ENCODE data around the gene GLG1.

GLG1 gene

DNA sequence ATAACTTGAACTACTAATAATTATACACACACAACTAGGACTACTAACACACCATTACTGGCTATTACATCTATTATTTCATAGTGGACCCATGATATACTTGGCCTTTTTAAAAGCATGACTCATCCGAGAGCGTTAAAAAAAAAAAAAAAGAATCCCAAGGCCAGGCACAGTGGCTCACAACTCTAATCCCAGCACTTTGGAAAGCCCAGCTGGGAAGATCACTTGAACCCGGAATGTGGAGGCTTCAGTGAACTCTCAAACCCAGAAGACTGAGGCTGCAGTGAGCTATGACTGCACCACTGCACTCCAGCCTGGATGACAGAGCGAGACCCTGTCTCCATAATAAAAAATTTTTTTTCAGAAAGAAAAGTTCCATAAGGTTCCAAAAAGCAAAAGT, 3.1 kb downstream of the GLG1 start:
- Histone ChIP-seq H3K4me3 (peak overlapping the region; percentile 92; the same call in 1 of the 2 replicates), H3K27me3 (ENCODE audit: low read depth) (no peaks in the 10 kb centered on the region), H3K9me3 (no peaks in the 10 kb centered on the region), H3K36me3 (replicated peaks) (0 out of 2 replicates have a peak, but pooled peaks cover 3% of the 10 kb centered on the region), H3K4me1 (peaks cover 22% of the 10 kb centered on the region)
- DNase-seq (ENCODE audit: low spot score in 2 of 2) = no peak
- in situ Hi-C loops (cut with MboI; ENCODE audit: low sequenced_read_pairs) = no loop called here

DNA sequence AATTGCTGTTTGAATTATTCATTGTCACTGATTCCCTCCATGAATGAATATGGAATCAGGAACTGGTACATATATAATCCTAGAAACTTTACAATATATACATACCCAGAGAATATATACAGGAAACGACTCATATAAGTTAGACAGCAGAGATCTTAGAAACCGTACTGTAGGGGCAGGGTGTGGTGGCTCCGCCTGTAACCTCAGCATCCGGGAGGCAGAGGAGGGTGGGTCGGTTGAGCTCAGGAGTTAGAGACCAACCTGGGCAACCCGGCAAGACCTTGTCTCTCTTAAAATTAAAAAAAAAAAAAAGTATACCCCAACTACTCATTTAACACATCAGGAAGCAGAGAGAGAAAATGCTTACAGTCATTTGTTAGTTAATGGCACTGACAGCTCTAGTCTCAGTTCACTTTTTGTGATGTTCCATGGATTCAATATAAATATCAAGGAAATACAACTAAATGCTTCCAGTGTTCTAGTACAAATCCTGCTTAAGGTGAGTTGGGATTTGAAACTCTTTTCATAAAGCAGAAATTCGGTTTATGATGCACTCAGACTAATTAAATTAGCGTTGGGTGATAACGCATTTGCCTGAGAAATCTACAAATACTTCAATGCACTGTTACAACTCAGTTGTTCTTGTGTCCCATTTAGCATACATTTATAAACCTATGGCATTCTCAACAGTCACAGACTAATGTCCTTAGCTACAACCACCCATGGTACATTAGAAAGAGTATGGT, 5.6 kb downstream of the GLG1 start:
- Histone ChIP-seq H3K9me3 (no peaks in the 10 kb centered on the region), H3K27me3 (ENCODE audit: low read depth) (no peaks in the 10 kb centered on the region), H3K36me3 (replicated peaks) (peaks cover 6% of the 10 kb centered on the region; the same call in 1 of the 2 replicates), H3K4me1 (peaks cover 15% of the 10 kb centered on the region), H3K4me3 (no peak overlapping the region)
- DNase-seq (ENCODE audit: low spot score in 2 of 2) = no peak
- in situ Hi-C loops (cut with MboI; ENCODE audit: low sequenced_read_pairs) = no loop called here

DNA sequence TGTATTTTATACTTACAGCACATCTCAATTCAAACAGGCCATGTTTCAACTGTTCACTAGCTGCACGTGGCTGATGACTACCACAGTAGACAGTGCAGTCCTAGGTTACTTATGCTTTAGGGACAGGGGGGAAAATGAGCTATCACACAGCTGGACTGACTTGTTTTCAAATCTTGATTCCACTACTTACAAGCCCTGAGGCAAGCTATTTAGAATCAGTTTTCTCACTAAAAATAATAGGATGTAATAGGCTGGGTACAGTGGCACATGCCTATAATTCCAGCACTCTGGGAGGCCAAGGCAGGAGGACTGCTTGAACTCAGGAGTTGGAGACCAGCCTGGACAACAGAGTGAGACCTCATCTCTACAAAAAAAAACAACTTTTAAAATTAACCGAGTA, 10.3 kb downstream of the GLG1 start:
- Histone ChIP-seq H3K9me3 (no peaks in the 10 kb centered on the region), H3K36me3 (replicated peaks) (peaks cover 9% of the 10 kb centered on the region; the same call in 1 of the 2 replicates), H3K4me1 (peaks cover 17% of the 10 kb centered on the region), H3K27me3 (ENCODE audit: low read depth) (no peaks in the 10 kb centered on the region), H3K4me3 (no peak overlapping the region)
- in situ Hi-C loops (cut with MboI; ENCODE audit: low sequenced_read_pairs) = no loop called here
- DNase-seq (ENCODE audit: low spot score in 2 of 2) = no peak

DNA sequence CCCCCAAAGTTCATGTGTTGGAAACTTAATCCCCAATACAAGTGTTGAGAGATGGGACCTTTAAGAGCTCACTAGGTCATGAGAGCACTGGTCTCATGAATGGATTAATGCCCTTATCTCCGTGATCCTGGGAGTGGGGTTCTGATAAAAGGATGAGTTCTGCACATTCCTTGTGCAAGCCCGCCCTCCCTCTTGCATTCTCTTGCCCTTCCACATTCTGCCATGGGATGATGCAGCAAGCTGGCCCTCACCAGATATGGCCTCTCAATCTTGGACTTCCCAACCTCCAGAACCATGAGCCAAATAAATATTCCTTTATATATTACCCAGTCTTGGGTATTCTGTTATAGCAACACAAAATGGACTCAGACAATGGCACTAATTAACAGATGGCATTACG, 14.1 kb downstream of the GLG1 start:
- no peak overlapping the region for H3K4me3 ChIP-seq
- DNase-seq (ENCODE audit: low spot score in 2 of 2) = no peak
- no peaks in the 10 kb centered on the region for H3K27me3 ChIP-seq (ENCODE audit: low read depth)
- peaks cover 15% of the 10 kb centered on the region for H3K4me1 ChIP-seq
- H3K36me3 ChIP-seq (replicated peaks) = peaks cover 9% of the 10 kb centered on the region; the same call in 1 of the 2 replicates
- in situ Hi-C loops (cut with MboI; ENCODE audit: low sequenced_read_pairs) = no loop called here
- no peaks in the 10 kb centered on the region for H3K9me3 ChIP-seq

DNA sequence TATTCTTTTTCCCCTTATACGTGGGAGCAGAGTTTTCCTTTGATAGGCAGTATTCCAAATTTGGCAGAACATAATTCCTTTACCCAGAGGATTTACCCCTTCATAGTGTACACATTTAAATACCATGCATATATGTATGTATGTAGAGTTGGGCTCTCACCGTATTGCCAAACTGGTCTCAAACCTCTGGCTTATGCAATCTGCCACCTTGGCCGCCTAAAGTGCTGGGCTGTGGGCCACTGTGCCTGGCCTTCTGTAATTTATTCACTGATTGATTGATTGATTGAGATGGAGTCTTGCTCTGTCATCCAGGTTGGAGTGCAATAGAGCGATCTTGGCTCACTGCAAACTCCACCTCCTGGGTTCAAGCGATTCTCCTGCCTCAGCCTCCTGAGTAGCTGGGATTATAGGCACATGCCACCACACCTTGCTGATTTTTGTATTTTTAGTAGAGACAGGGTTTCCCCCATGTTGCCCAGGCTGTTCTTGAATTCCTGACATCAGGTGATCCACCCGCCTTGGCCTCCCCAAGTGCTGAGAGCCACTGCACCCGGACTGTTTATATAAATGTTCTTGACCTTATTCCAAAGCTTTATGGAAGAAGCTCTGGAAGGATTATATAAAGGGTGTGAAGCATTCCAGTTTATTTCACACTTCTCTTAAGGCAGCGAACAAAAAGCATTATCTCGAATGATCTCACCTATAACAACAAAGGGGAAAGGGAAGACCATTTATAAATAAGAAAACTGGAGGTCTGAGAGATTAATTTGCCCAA, 14.9 kb downstream of the GLG1 start:
- Histone ChIP-seq H3K27me3 (ENCODE audit: low read depth) (no peaks in the 10 kb centered on the region), H3K4me1 (peaks cover 20% of the 10 kb centered on the region), H3K36me3 (replicated peaks) (peaks cover 7% of the 10 kb centered on the region; the same call in 1 of the 2 replicates), H3K9me3 (no peaks in the 10 kb centered on the region), H3K4me3 (no peak overlapping the region)
- in situ Hi-C loops (cut with MboI; ENCODE audit: low sequenced_read_pairs) = no loop called here
- DNase-seq (ENCODE audit: low spot score in 2 of 2) = no peak

DNA sequence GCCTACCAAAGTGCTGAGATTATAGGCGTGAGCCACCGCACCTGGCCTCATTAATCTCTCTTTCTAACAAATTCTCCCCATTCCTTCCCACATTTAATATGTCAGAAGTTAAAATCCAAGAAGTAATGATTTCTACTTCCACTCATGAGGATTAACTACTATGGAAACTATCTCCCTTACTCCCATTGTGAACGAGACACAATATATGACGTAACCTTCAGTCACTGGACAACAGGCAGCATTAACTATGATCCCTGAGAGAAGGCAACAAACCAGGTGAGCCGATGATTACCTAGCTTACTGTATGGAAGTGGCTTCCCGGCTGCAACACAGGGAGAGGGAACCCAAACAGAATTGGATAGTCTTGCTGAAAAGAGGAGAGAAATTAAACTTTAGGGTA, 20.0 kb downstream of the GLG1 start:
- Histone ChIP-seq H3K27me3 (ENCODE audit: low read depth) (no peaks in the 10 kb centered on the region), H3K9me3 (no peaks in the 10 kb centered on the region), H3K4me3 (no peak overlapping the region), H3K4me1 (peaks cover 18% of the 10 kb centered on the region), H3K36me3 (replicated peaks) (no peaks in the 10 kb centered on the region; the same call in 1 of the 2 replicates)
- DNase-seq (ENCODE audit: low spot score in 2 of 2) = peak in 1 of 2 experiments; percentile 66
- in situ Hi-C loops (cut with MboI; ENCODE audit: low sequenced_read_pairs) = no loop called here

DNA sequence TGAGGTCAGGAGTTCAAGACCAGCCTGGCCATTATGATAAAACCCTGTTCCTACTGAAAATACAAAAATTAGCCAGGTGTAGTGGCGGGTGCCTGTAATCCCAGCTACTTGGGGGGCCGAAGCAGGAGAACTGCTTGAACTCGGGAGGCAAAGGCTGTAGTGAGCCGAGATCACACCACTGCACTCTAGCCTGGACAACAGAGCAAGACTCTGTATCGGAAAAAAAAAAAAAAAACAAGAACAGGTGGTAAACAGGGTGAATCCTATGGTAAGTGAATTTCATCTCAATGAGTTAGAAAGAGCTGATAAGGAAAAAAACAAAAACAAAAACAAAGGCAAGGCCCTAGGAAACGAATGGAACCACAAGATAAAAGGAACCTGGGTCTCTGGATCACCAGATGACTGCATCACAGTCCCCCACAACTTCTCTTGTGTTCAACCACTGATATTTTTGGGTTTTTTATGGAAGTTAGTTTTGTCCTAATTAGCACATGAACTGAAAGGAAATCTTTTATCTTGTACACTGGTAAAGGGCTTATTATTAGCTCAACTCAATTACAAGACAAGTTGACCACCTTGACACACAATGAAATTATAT, 21.0 kb downstream of the GLG1 start:
- no peak for DNase-seq (ENCODE audit: low spot score in 2 of 2)
- H3K27me3 ChIP-seq (ENCODE audit: low read depth) = no peaks in the 10 kb centered on the region
- no peaks in the 10 kb centered on the region; the same call in 1 of the 2 replicates for H3K36me3 ChIP-seq (replicated peaks)
- no peak overlapping the region for H3K4me3 ChIP-seq
- H3K9me3 ChIP-seq = no peaks in the 10 kb centered on the region
- H3K4me1 ChIP-seq = peaks cover 18% of the 10 kb centered on the region
- in situ Hi-C loops (cut with MboI; ENCODE audit: low sequenced_read_pairs) = no loop called here

DNA sequence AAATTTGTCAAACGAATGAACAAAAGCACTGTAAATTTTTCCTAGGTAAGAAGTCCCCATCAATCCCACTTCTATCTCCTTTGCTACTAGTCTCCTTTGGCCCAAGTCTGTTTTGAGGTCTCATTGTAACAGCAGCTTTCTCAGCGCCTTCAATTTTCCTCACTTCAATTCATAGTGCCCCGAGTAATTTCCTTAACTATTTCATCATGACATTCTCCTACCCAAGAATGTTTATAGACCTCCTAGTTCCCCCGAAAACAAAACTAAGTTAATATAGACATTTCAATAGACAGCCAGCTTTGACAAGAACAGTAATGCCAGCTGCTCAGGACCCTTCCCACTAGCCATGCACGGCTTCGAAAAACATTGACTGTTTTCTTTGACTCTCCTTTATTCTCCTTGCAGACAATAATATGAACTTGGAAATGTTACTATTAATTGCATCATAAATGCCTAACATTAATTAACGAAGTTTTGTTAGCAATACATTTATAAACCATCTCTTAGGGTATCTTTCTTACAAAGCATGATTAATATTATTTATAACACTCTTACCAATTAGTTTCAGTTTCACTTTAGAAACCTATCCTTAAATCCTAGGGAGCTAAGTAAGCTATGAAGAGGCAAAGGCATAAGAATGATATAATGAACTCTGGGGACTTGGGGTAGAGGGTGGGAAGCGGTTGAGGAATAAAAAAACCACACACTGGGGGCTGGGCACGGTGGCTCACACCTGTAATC, 22.8 kb downstream of the GLG1 start:
- Histone ChIP-seq H3K4me3 (no peak overlapping the region), H3K9me3 (no peaks in the 10 kb centered on the region), H3K27me3 (ENCODE audit: low read depth) (no peaks in the 10 kb centered on the region), H3K4me1 (peaks cover 18% of the 10 kb centered on the region), H3K36me3 (replicated peaks) (no peaks in the 10 kb centered on the region; the same call in 1 of the 2 replicates)
- no peak for DNase-seq (ENCODE audit: low spot score in 2 of 2)
- in situ Hi-C loops (cut with MboI; ENCODE audit: low sequenced_read_pairs) = no loop called here

DNA sequence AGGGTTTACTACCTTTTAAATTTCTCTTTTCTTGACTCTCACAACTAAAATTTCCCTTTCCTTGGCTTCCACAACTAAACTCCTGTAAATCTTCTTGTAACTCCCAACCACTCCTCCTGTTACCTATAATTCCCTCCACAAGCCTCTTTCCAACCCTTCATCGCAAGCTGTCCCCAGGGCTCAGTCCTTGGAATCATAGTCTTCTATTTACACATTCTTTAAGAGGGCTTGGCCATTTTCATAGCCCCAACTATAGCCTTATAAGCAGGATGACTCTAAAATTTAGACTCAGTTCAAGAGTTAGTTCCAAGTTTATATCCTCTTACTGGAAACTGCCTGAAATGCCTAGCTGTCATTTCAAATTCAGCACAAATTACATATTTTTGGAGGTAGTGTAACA, 23.9 kb downstream of the GLG1 start:
- DNase-seq (ENCODE audit: low spot score in 2 of 2) = no peak
- no peaks in the 10 kb centered on the region for H3K9me3 ChIP-seq
- no peaks in the 10 kb centered on the region; the same call in 1 of the 2 replicates for H3K36me3 ChIP-seq (replicated peaks)
- H3K4me1 ChIP-seq = peaks cover 29% of the 10 kb centered on the region
- no peak overlapping the region for H3K4me3 ChIP-seq
- H3K27me3 ChIP-seq (ENCODE audit: low read depth) = no peaks in the 10 kb centered on the region
- in situ Hi-C loops (cut with MboI; ENCODE audit: low sequenced_read_pairs) = no loop called here

DNA sequence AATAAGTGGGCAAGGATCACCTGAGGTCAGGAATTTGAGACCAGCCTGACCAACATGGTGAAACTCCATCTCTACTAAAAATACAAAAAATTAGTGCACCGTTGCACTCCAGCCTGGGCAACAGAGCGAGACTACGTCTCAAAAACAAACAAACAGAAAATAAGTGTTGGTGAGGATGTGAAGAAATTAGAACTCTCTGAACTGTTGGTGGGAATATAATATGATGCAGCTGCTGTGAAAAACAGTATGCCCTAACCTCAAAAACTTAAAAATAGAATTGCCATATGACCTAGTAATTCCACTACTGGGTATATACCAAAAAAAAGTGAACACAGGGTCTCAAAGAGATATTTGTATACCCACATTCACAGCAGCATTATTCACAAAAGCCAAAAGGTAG, 26.1 kb downstream of the GLG1 start:
- in situ Hi-C loops (cut with MboI; ENCODE audit: low sequenced_read_pairs) = no loop called here
- no peak for DNase-seq (ENCODE audit: low spot score in 2 of 2)
- Histone ChIP-seq H3K4me3 (no peak overlapping the region), H3K4me1 (peaks cover 17% of the 10 kb centered on the region), H3K27me3 (ENCODE audit: low read depth) (no peaks in the 10 kb centered on the region), H3K9me3 (no peaks in the 10 kb centered on the region), H3K36me3 (replicated peaks) (no peaks in the 10 kb centered on the region; the same call in 1 of the 2 replicates)

DNA sequence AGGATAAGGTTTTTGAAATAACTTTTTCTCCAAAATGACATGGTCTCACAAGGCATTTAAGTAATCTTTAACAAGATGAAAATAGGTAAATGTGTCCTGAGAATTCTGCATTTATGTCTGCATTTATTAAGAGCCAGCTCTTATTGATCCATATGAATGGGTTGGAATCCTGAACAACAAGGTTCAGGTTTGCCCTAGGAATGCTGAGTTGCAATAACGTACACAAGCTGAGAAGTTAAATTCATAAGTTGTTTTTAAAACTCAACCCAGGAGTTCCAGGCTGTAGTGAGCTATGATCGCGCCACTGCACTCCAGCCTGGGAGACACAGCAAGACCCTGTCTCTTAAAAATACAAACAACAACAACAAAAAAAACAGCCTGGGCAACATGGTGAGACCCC, 28.1 kb downstream of the GLG1 start:
- no peak overlapping the region for H3K4me3 ChIP-seq
- H3K27me3 ChIP-seq (ENCODE audit: low read depth) = no peaks in the 10 kb centered on the region
- H3K9me3 ChIP-seq = no peaks in the 10 kb centered on the region
- H3K4me1 ChIP-seq = peaks cover 13% of the 10 kb centered on the region
- no peaks in the 10 kb centered on the region; the same call in 1 of the 2 replicates for H3K36me3 ChIP-seq (replicated peaks)
- in situ Hi-C loops (cut with MboI; ENCODE audit: low sequenced_read_pairs) = no loop called here
- no peak for DNase-seq (ENCODE audit: low spot score in 2 of 2)

DNA sequence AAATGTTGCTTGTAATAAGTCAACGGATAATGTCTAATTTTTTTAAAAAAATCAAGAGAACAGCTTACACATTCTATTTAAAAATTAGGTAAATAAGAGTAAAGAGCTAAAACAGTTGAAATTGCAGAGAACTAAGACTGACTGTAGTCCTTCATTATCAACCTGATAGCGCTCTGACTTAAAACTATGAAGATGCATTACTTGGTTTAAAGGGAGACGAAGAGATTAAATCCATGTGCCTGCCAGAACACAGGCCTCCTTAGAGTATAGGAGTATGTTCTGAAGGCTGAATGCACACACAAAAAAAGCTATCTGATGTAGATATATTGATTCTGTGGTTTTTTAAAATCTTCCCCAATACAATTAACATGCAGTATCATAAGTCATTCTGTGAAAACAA, 28.5 kb downstream of the GLG1 start:
- Histone ChIP-seq H3K9me3 (no peaks in the 10 kb centered on the region), H3K36me3 (replicated peaks) (no peaks in the 10 kb centered on the region; the same call in 1 of the 2 replicates), H3K4me1 (peaks cover 13% of the 10 kb centered on the region), H3K4me3 (no peak overlapping the region), H3K27me3 (ENCODE audit: low read depth) (no peaks in the 10 kb centered on the region)
- in situ Hi-C loops (cut with MboI; ENCODE audit: low sequenced_read_pairs) = no loop called here
- DNase-seq (ENCODE audit: low spot score in 2 of 2) = no peak

DNA sequence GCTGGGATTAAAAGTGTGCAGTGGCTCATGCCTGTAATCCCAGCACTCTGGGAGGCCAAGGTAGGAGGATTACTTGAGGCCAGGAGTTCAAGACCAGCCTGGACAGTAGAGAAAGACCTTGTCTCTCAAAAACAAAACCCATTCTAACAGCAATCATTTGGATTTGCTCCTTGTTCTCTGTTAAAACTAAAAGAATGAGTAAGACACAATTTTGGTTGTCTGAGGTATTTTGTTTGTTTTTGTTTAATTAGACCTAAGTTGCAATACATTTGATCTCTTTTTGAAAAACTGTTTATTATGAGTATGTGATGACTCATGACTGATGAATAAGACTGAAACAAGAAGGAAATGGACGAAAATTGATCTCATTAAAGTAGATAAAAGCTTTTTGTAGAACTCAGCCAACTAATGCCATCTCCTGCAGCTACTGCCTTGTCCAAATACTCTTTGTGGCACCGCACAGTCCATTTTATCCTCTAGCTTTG, 29.0 kb downstream of the GLG1 start:
- Histone ChIP-seq H3K36me3 (replicated peaks) (no peaks in the 10 kb centered on the region; the same call in 1 of the 2 replicates), H3K4me3 (no peak overlapping the region), H3K9me3 (no peaks in the 10 kb centered on the region), H3K4me1 (peaks cover 13% of the 10 kb centered on the region), H3K27me3 (ENCODE audit: low read depth) (no peaks in the 10 kb centered on the region)
- peak in 1 of 2 experiments; percentile 11 for DNase-seq (ENCODE audit: low spot score in 2 of 2)
- in situ Hi-C loops (cut with MboI; ENCODE audit: low sequenced_read_pairs) = no loop called here
